HUES6 (cell line): ENCODE measurements around the gene LDLRAD3.

Experiments used
- H3K27ac ChIP-seq: 2 replicates; pipeline ENCODE4 v1.7.0; 2013; ENCODE audit warnings: low read depth, mild to moderate bottlenecking, low read length, inconsistent platforms
- H3K27me3 ChIP-seq: 2 replicates; pipeline ENCODE4 v1.6.1; 2013; ENCODE audit warnings: low read length; ENCODE audit not compliant: control insufficient read depth, insufficient read depth
- H3K36me3 ChIP-seq: 2 replicates; pipeline ENCODE4 v1.6.1; 2013; ENCODE audit warnings: low read length; ENCODE audit not compliant: control insufficient read depth, insufficient read depth
- H3K4me1 ChIP-seq: 2 replicates; pipeline ENCODE4 v1.6.1; 2013; ENCODE audit warnings: low read length; ENCODE audit not compliant: control insufficient read depth, insufficient read depth
- H3K4me3 ChIP-seq: 2 replicates; pipeline ENCODE4 v1.5.1; 2013; ENCODE audit warnings: low read depth, low read length
- H3K9ac ChIP-seq: one replicate; pipeline ENCODE4 v1.6.1; 2013; ENCODE audit warnings: mild to moderate bottlenecking, low read length
- H3K9me3 ChIP-seq: 2 replicates; pipeline ENCODE4 v1.6.1; 2013; ENCODE audit warnings: low read depth, low read length; ENCODE audit not compliant: control insufficient read depth, insufficient read depth

Gene LDLRAD3

GRCh38 chr11:36264011-36264972 lies 320.4 kb downstream of the LDLRAD3 start:
- H3K9ac ChIP-seq, result no peak overlapping the region
- H3K27ac ChIP-seq, result no peak overlapping the region
- H3K4me3 ChIP-seq, result no peak overlapping the region
- 0 out of 2 replicates have a peak, but pooled peaks cover 3% of the 10 kb centered on the region for H3K4me1 ChIP-seq
- no peaks in the 10 kb centered on the region for H3K27me3 ChIP-seq
- no peaks in the 10 kb centered on the region for H3K9me3 ChIP-seq
- H3K36me3 ChIP-seq, result no peaks in the 10 kb centered on the region

GRCh38 chr11:36264973-36265344 lies 321.1 kb downstream of the LDLRAD3 start:
- Histone ChIP-seq H3K9ac (no peak overlapping the region), H3K36me3 (no peaks in the 10 kb centered on the region), H3K27ac (no peak overlapping the region), H3K4me3 (no peak overlapping the region), H3K9me3 (no peaks in the 10 kb centered on the region), H3K27me3 (no peaks in the 10 kb centered on the region), H3K4me1 (0 out of 2 replicates have a peak, but pooled peaks cover 3% of the 10 kb centered on the region)

GRCh38 chr11:36265793-36266628 lies 322.1 kb downstream of the LDLRAD3 start:
- H3K36me3 ChIP-seq, result no peaks in the 10 kb centered on the region
- no peak overlapping the region for H3K4me3 ChIP-seq
- H3K27me3 ChIP-seq, result no peaks in the 10 kb centered on the region
- H3K4me1 ChIP-seq, result 0 out of 2 replicates have a peak, but pooled peaks cover 3% of the 10 kb centered on the region
- H3K9ac ChIP-seq, result no peak overlapping the region
- H3K27ac ChIP-seq, result no peak overlapping the region
- H3K9me3 ChIP-seq, result no peaks in the 10 kb centered on the region

- no peaks in the 10 kb centered on the region for H3K27me3 ChIP-seq
- 0 out of 2 replicates have a peak, but pooled peaks cover 3% of the 10 kb centered on the region for H3K4me1 ChIP-seq
- H3K9me3 ChIP-seq, result no peaks in the 10 kb centered on the region
- no peak overlapping the region for H3K4me3 ChIP-seq
- H3K9ac ChIP-seq, result no peak overlapping the region
- H3K36me3 ChIP-seq, result no peaks in the 10 kb centered on the region
- no peak overlapping the region for H3K27ac ChIP-seq
Observed at GRCh38 chr11:36266767-36267166, 322.9 kb downstream of the LDLRAD3 start.

GRCh38 chr11:36268337-36268985 lies 324.6 kb downstream of the LDLRAD3 start:
- no peak overlapping the region for H3K9ac ChIP-seq
- no peak overlapping the region for H3K27ac ChIP-seq
- no peaks in the 10 kb centered on the region for H3K36me3 ChIP-seq
- H3K27me3 ChIP-seq, result no peaks in the 10 kb centered on the region
- 0 out of 2 replicates have a peak, but pooled peaks cover 3% of the 10 kb centered on the region for H3K4me1 ChIP-seq
- no peaks in the 10 kb centered on the region for H3K9me3 ChIP-seq
- H3K4me3 ChIP-seq, result no peak overlapping the region

DNA sequence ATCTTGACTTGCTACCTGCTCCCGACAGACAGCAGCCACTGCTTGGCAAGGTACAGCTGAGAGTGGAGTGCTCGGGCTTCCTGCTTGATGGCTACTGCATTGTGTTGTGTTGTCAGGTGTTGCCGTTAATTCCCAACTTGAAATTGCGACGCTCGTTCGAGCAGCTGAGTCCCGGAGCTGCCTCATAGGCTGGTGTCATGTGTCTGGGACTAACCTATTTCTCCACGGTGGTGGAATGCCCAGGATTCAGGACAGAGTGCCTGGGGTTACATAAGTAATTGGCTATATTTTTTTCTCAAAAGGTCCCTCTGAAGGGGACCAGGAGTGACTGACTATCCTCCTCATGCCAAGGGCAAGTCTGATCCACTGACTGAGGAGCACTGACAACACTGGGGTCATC lies 326.8 kb downstream of the LDLRAD3 start:
- no peak overlapping the region for H3K27ac ChIP-seq
- peaks cover 11% of the 10 kb centered on the region; the same call in 1 of the 2 replicates for H3K36me3 ChIP-seq

GRCh38 chr11:36271794-36272407 lies 328.0 kb downstream of the LDLRAD3 start:
- Histone ChIP-seq H3K27me3 (no peaks in the 10 kb centered on the region), H3K9ac (no peak overlapping the region), H3K4me1 (no peaks in the 10 kb centered on the region), H3K9me3 (no peaks in the 10 kb centered on the region), H3K4me3 (no peak overlapping the region), H3K36me3 (peaks cover 11% of the 10 kb centered on the region; the same call in 1 of the 2 replicates), H3K27ac (no peak overlapping the region)

More for the DNA sequence above, 326.8 kb downstream of the LDLRAD3 start:
- Histone ChIP-seq H3K4me3 (no peak overlapping the region), H3K9ac (no peak overlapping the region), H3K4me1 (0 out of 2 replicates have a peak, but pooled peaks cover 2% of the 10 kb centered on the region), H3K27me3 (no peaks in the 10 kb centered on the region), H3K9me3 (no peaks in the 10 kb centered on the region)

- no peaks in the 10 kb centered on the region for H3K9me3 ChIP-seq
- peaks cover 11% of the 10 kb centered on the region; the same call in 1 of the 2 replicates for H3K36me3 ChIP-seq
- no peaks in the 10 kb centered on the region for H3K27me3 ChIP-seq
- H3K4me3 ChIP-seq, result no peak overlapping the region
- H3K4me1 ChIP-seq, result no peaks in the 10 kb centered on the region
- no peak overlapping the region for H3K9ac ChIP-seq
- H3K27ac ChIP-seq, result no peak overlapping the region
Observed at GRCh38 chr11:36273110-36273509, 329.2 kb downstream of the LDLRAD3 start.

- H3K4me1 ChIP-seq, result no peaks in the 10 kb centered on the region
- H3K27me3 ChIP-seq, result no peaks in the 10 kb centered on the region
- peaks cover 11% of the 10 kb centered on the region; the same call in 1 of the 2 replicates for H3K36me3 ChIP-seq
- no peaks in the 10 kb centered on the region for H3K9me3 ChIP-seq
- H3K9ac ChIP-seq, result no peak overlapping the region
- no peak overlapping the region for H3K27ac ChIP-seq
- H3K4me3 ChIP-seq, result no peak overlapping the region
Observed at GRCh38 chr11:36274414-36274813, 330.6 kb downstream of the LDLRAD3 start.

DNA sequence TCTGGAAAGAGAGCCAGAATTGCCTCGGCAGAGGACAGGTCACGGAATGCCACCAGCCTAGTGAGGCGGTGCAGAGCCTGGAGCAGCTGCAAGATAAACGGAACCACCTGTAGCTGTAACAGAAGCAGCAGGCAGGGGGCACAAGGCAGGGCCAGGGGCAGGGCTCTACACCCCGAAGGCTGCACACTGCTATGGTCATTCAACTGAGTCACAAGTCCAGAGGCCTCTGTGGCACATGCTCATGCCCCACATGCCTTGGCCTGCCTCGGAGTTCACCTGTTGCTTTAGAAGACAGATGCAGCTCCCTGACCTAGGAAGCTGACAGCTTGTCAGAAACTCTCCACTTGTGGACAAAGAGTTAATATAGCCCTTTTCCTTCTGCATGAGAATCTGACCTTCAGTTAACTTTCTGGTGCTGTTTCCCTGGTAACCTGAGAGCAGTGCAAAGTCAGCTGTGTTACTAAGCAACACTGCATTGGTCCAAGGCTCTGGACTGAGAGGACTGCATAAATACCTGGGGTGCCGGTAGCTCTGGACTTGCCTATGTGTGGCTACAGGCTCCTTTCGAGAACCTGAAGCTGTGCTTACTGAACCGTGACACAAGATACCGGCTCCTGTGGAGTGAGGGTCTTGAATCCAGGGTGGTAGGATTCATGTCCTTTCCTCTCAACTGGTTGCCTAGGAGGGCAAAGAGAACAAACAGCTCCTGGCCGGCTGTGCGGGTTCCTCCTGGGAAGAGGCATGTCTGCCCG lies 334.8 kb downstream of the LDLRAD3 start:
- no peak overlapping the region for H3K27ac ChIP-seq
- no peaks in the 10 kb centered on the region for H3K9me3 ChIP-seq
- H3K9ac ChIP-seq, result no peak overlapping the region
- no peaks in the 10 kb centered on the region for H3K4me1 ChIP-seq
- H3K27me3 ChIP-seq, result no peaks in the 10 kb centered on the region
- no peak overlapping the region for H3K4me3 ChIP-seq
- H3K36me3 ChIP-seq, result peaks cover 9% of the 10 kb centered on the region; the same call in 1 of the 2 replicates
